ENCODE results near the gene SYMPK. TPM values are rescaled to one million over a fixed set of nuclear protein-coding genes. Genes with fewer than 3 reads are reported as not detected.

SYMPK gene
- polyA plus RNA-seq, 1 of the 3 experiments (the other 2 are of a cell fraction), result 92.7 TPM

GRCh38 chr19:45900738-45901431 lies 37.9 kb upstream of the SYMPK start (continued):
- TF ChIP-seq SMC3 (IDR thresholded peaks at IDR 0.05; ENCODE audit: low read depth, low read length) (no peak), FOSL2 (IDR thresholded peaks at IDR 0.05; ENCODE audit: borderline replicate concordance, low read depth) (no peak), RFX5 (IDR thresholded peaks at IDR 0.05; ENCODE audit: low read length) (no peak), USF1 (IDR thresholded peaks at IDR 0.05; ENCODE audit: borderline replicate concordance, low read depth) (no peak), POLR2AphosphoS5 (IDR thresholded peaks at IDR 0.05; ENCODE audit: low read depth, low read length) (no peak)

- no peaks in the 10 kb centered on the region for H3K27me3 ChIP-seq (ENCODE audit: insufficient read depth)
- 0 out of 2 replicates have a peak overlapping the region, but pooled peaks have one; percentile 88 for H3K4me2 ChIP-seq
- no peak for DNase-seq
- H3K9ac ChIP-seq, result no peak overlapping the region
- TF ChIP-seq NFIC (IDR thresholded peaks at IDR 0.05; ENCODE audit: borderline replicate concordance) (no peak), TCF12 (IDR thresholded peaks at IDR 0.05) (no peak), REST (IDR thresholded peaks at IDR 0.05; ENCODE audit: low read depth, low read length) (no peak), EP300 (IDR thresholded peaks at IDR 0.05; ENCODE audit: borderline replicate concordance in 1 of 2, low read depth in 1 of 2, low read length in 1 of 2) (no peak), IRF3 (IDR thresholded peaks at IDR 0.05; ENCODE audit: low read depth, low read length) (no peak), PBX3 (IDR thresholded peaks at IDR 0.05) (no peak), RAD21 (IDR thresholded peaks at IDR 0.05; ENCODE audit: low read length) (no peak), RFX5 (IDR thresholded peaks at IDR 0.05; ENCODE audit: low read length) (no peak), FOSL2 (IDR thresholded peaks at IDR 0.05; ENCODE audit: borderline replicate concordance, low read depth) (no peak), CHD2 (IDR thresholded peaks at IDR 0.05; ENCODE audit: low read length, partially characterized antibody) (no peak), RXRA (IDR thresholded peaks at IDR 0.05; ENCODE audit: borderline replicate concordance, low read depth) (no peak), SMC3 (IDR thresholded peaks at IDR 0.05; ENCODE audit: low read depth, low read length) (no peak), GABPA (IDR thresholded peaks at IDR 0.05; ENCODE audit: low read depth) (no peak), CTCF (IDR thresholded peaks at IDR 0.05) (no peak)
- peaks cover 13% of the 10 kb centered on the region for H3F3A ChIP-seq (replicated peaks; ENCODE audit: insufficient read depth)
- H3K4me1 ChIP-seq (ENCODE audit: control insufficient read depth in 1 of 2, insufficient read depth in 2 of 2, low read depth in 1 of 2, low read length in 1 of 2), result peaks cover 0 to 8% of the 10 kb centered on the region in 2 experiments; a peak in 1 of 4 replicates
- no peaks in the 10 kb centered on the region for H4K20me1 ChIP-seq (ENCODE audit: insufficient read depth)
- WGBS (ENCODE audit: low lambda C conversion rate), result 94% methylated on average over 4 of the region's 4 CpGs
- POLR2A ChIA-PET, result no interaction called here
- peaks cover 8 to 20% of the 10 kb centered on the region in 2 experiments for H3K36me3 ChIP-seq (replicated peaks in 1 of 2; ENCODE audit: control insufficient read depth in 1 of 2, insufficient read depth in 2 of 2, low read length in 1 of 2)
- peaks cover 5% of the 10 kb centered on the region; the same call in 1 of the 2 replicates for H3K79me2 ChIP-seq (ENCODE audit: insufficient read depth)
- no peak overlapping the region for H2AFZ ChIP-seq (ENCODE audit: low read depth)
- H3K27ac ChIP-seq (ENCODE audit: low read depth in 2 of 2, low read length in 1 of 2), result no peak overlapping the region
- CTCF ChIA-PET, result interaction anchor here (1.5 to 3.7 kb wide), 2 partner anchors 17 to 83 kb away, joined by 7 to 15 read pairs; no protein-coding TSS in a partner anchor
- no peak overlapping the region for H3K4me3 ChIP-seq (ENCODE audit: low read depth in 2 of 2, low read length in 1 of 2)
- no peaks in the 10 kb centered on the region for H3K9me2 ChIP-seq
- H3K9me3 ChIP-seq, result no peaks in the 10 kb centered on the region
These were observed 37.1 kb upstream of the SYMPK start for GRCh38 chr19:45899919-45900589.

Measured in SK-N-SH (cell line).